Sigmoid colon (tissue), 4 donors: ENCODE data around the gene BLTP3A.

Source experiments
- CTCF ChIP-seq, 4 experiments: fragments of 450-650 bp in 3 of 4; fragments of 200-600 bp in 1 of 4; IDR thresholded peaks; one replicate each; pipeline ENCODE4 v1.5.1; 2016 to 2019; ENCODE audit warnings: antibody characterized with exemption in 4 of 4, mild to moderate bottlenecking in 3 of 4, moderate library complexity in 2 of 4
- EP300 ChIP-seq, 4 donors: sonication (generic); formaldehyde crosslinking; IDR thresholded peaks; one replicate each; pipeline ENCODE4 v1.6.1; 2017; ENCODE audit warnings: antibody characterized with exemption in 4 of 4
- POLR2A ChIP-seq, 2 donors: fragments of 450-650 bp; IDR thresholded peaks; one replicate each; pipeline ENCODE4 v1.6.1; 2016; ENCODE audit warnings: antibody characterized with exemption in 2 of 2, mild to moderate bottlenecking in 2 of 2, moderate library complexity in 2 of 2
- POLR2AphosphoS5 ChIP-seq, 4 donors: sonication (generic); formaldehyde crosslinking; IDR thresholded peaks; one replicate each; pipeline ENCODE4 v1.6.1; 2017; ENCODE audit warnings: antibody characterized with exemption in 4 of 4

- no peak for TF ChIP-seq POLR2AphosphoS5 (IDR thresholded peaks at IDR 0.05)
- no peak for TF ChIP-seq CTCF (IDR thresholded peaks at IDR 0.05)
- no peak for TF ChIP-seq EP300 (IDR thresholded peaks at IDR 0.05)
- no peak for TF ChIP-seq POLR2A (IDR thresholded peaks at IDR 0.05)
These were observed 43.1 kb downstream of the BLTP3A start for GRCh38 chr6:34834789-34835518.
